HG02981 (cell line): ENCODE measurements around the gene HBG2.
A peak's percentile ranks its signal among the peaks of the same experiment; 100 is the strongest.

Experiments
- ATAC-seq: cut with Tn5 transposase; IDR thresholded peaks from one replicate; pipeline ENCODE4 v1.9.1; 2021; ENCODE audit warnings: mild to moderate bottlenecking, moderate library complexity; ENCODE audit not compliant: unreplicated experiment

HBG2 gene

GRCh38 chr11:5231111-5231510 is 23.5 kb downstream of the HBG2 start:
- ATAC-seq = no peak

GRCh38 chr11:5230266-5230665 is 24.3 kb downstream of the HBG2 start:
- no peak for ATAC-seq

GRCh38 chr11:5229796-5230195 is 24.8 kb downstream of the HBG2 start:
- no peak for ATAC-seq

- ATAC-seq = no peak
Measured at GRCh38 chr11:5229356-5229755, 25.2 kb downstream of the HBG2 start.

GRCh38 chr11:5228124-5228523 is 26.5 kb downstream of the HBG2 start:
- no peak for ATAC-seq

GRCh38 chr11:5227681-5228080 is 26.9 kb downstream of the HBG2 start:
- no peak for ATAC-seq

GRCh38 chr11:5226732-5227310 is 27.8 kb downstream of the HBG2 start, which contains the start of gene HBB:
Gene HBB, minus strand, starts transcription at chr11:5227071. Its CDS starts 50 bp downstream, at chr11:5227021.
- ATAC-seq = no peak

- no peak for ATAC-seq
Measured at GRCh38 chr11:5225480-5225871, 29.1 kb downstream of the HBG2 start.

- no peak for ATAC-seq
Measured at GRCh38 chr11:5224538-5225479, 29.8 kb downstream of the HBG2 start.

GRCh38 chr11:5223686-5224085 is 30.9 kb downstream of the HBG2 start:
- ATAC-seq = no peak

- no peak for ATAC-seq
Measured at GRCh38 chr11:5223146-5223545, 31.4 kb downstream of the HBG2 start.

GRCh38 chr11:5210376-5210885 is 44.1 kb downstream of the HBG2 start:
- no peak for ATAC-seq

GRCh38 chr11:5204787-5205186 is 49.8 kb downstream of the HBG2 start:
- peak; percentile 87 for ATAC-seq

- ATAC-seq = no peak
Measured at GRCh38 chr11:5203366-5203765, 51.2 kb downstream of the HBG2 start.
